Keratinocyte (primary cell): Measurements from ENCODE around the gene TRDN. TPM values are rescaled to one million over a fixed set of nuclear protein-coding genes. Genes with fewer than 3 reads are reported as not detected.
"Not testable (repeated sequence)": the region's sequence is repeated elsewhere in the genome, so short reads cannot be mapped to it uniquely, and the experiment has no call there.

Experiments
- DNase-seq: peaks from one replicate; pipeline ENCODE4 v3.0.0-alpha.2; 2011; ENCODE audit warnings: low read depth, missing footprints, low spot score
- FAIRE-seq: peaks from 2 replicates; lab custom pipeline; 2011; peaks lifted over from hg19 to GRCh38; lab: Jason Lieb, UNC
- H2AFZ ChIP-seq: 2 replicates; pipeline ENCODE4 v1.6.0; 2012; ENCODE audit warnings: low read length, control low read depth, inconsistent platforms; ENCODE audit not compliant: control insufficient read depth
- H3K27ac ChIP-seq: 2 replicates; pipeline ENCODE4 v1.5.1; 2011; ENCODE audit warnings: low read length; ENCODE audit not compliant: control insufficient read depth, insufficient read depth
- H3K27me3 ChIP-seq: 3 replicates; pipeline ENCODE4 v1.6.0; 2011; ENCODE audit warnings: low read length; ENCODE audit not compliant: control insufficient read depth, insufficient read depth; ENCODE audit errors: extremely low read depth
- H3K36me3 ChIP-seq, 2 experiments: 2 replicates in 1 of 2; 3 replicates in 1 of 2; pipeline ENCODE4 v1.5.1; 2011; ENCODE audit warnings: low read length in 2 of 2, mild to moderate bottlenecking in 1 of 2; ENCODE audit not compliant: control insufficient read depth in 2 of 2, insufficient read depth in 2 of 2; ENCODE audit errors: extremely low read depth in 1 of 2
- H3K4me1 ChIP-seq: 3 replicates; pipeline ENCODE4 v1.5.1; 2011; ENCODE audit warnings: low read length; ENCODE audit not compliant: control insufficient read depth, insufficient read depth; ENCODE audit errors: extremely low read depth
- H3K4me2 ChIP-seq: 3 replicates; pipeline ENCODE4 v1.6.0; 2011; ENCODE audit warnings: low read depth, low read length; ENCODE audit not compliant: control insufficient read depth, insufficient read depth; ENCODE audit errors: extremely low read depth
- H3K4me3 ChIP-seq, 3 experiments: fragments of 200-600 bp in 1 of 3; sonication (generic) in 1 of 3; 2 replicates in 2 of 3; 3 replicates in 1 of 3; pipeline ENCODE4 v1.5.1; 2011 to 2016; ENCODE audit warnings: low read length in 3 of 3, mild to moderate bottlenecking in 3 of 3, control low read depth in 2 of 3, inconsistent platforms in 1 of 3, low read depth in 1 of 3, mixed read lengths in 1 of 3, mixed run types in 1 of 3, moderate library complexity in 1 of 3; ENCODE audit not compliant: control insufficient read depth in 2 of 3, insufficient read depth in 2 of 3; ENCODE audit errors: extremely low read depth in 1 of 3
- H3K79me2 ChIP-seq: 2 replicates; pipeline ENCODE4 v1.6.0; 2012; ENCODE audit warnings: low read length; ENCODE audit not compliant: control insufficient read depth, insufficient read depth
- H3K9ac ChIP-seq: 3 replicates; pipeline ENCODE4 v1.6.0; 2011; ENCODE audit warnings: low read length; ENCODE audit not compliant: control insufficient read depth, insufficient read depth; ENCODE audit errors: extremely low read depth
- H3K9me1 ChIP-seq: 3 replicates; pipeline ENCODE4 v1.6.0; 2011; ENCODE audit warnings: low read length; ENCODE audit not compliant: control insufficient read depth, insufficient read depth; ENCODE audit errors: extremely low read depth
- H3K9me3 ChIP-seq: 2 replicates; pipeline ENCODE4 v1.5.1; 2012; ENCODE audit warnings: low read depth, low read length; ENCODE audit not compliant: control insufficient read depth
- H4K20me1 ChIP-seq: 3 replicates; pipeline ENCODE4 v1.6.0; 2011; ENCODE audit warnings: low read length; ENCODE audit not compliant: control insufficient read depth, insufficient read depth; ENCODE audit errors: extremely low read depth
- CTCF ChIP-seq, 3 experiments: IDR thresholded peaks in 1 of 3; conservative IDR thresholded peaks in 1 of 3; optimal IDR thresholded peaks in 1 of 3; 2 replicates in 2 of 3; 3 replicates in 1 of 3; pipeline versions ENCODE3 to v1.5.1; 2011; ENCODE audit warnings: low read length in 3 of 3, mild to moderate bottlenecking in 3 of 3, moderate library complexity in 2 of 3, control low read depth in 1 of 3, inconsistent platforms in 1 of 3; ENCODE audit not compliant: insufficient read depth in 2 of 3; ENCODE audit errors: extremely low read depth in 1 of 3
- EZH2 ChIP-seq: IDR thresholded peaks from one replicate; pipeline ENCODE4 v1.6.1; 2012; ENCODE audit warnings: inconsistent platforms, mild to moderate bottlenecking, low read length, moderate library complexity
- dilution Hi-C: fragments of 300-500 bp; cut with MboI; formaldehyde crosslinking; loops from one replicate; pipeline ENCODE4 v1.7.0; 2020; ENCODE audit warnings: low sequenced_read_pairs; ENCODE audit not compliant: extremely low pct_ligation_motif_present
- polyA plus RNA-seq, 5 experiments: library from polyadenylated mRNA; depleted of rRNA in 3 of 5; stranded (reverse) in 3 of 5; stranded (forward) in 1 of 5; unstranded in 1 of 5; fragments of >200 nt; gene quantifications; 1 replicate in 1 of 5; 2 replicates in 3 of 5; 3 replicates in 1 of 5; pipeline versions ENCODE4 v1.2.1 to v1.2.3, GENCODE V29; 2011 to 2012; ENCODE audit warnings: missing spikeins in 2 of 5, low read depth in 1 of 5, low replicate concordance in 1 of 5

The TRDN gene
- polyA plus RNA-seq, 1 donor (not counting 4 experiments of a cell fraction or from before 2014, with no cell fraction given): not detected

GRCh38 chr6:123562264-123562663, 74.5 kb downstream of the TRDN start:
- no peak for DNase-seq
- H2AFZ ChIP-seq: no peak overlapping the region
- H3K9me3 ChIP-seq: no peaks in the 10 kb centered on the region
- FAIRE-seq: no peak
- H3K4me1 ChIP-seq: no peaks in the 10 kb centered on the region
- no peak overlapping the region for H3K27ac ChIP-seq
- no peaks in the 10 kb centered on the region for H3K27me3 ChIP-seq
- no peaks in the 10 kb centered on the region for H3K36me3 ChIP-seq
- dilution Hi-C loops: no loop called here
- TF ChIP-seq EZH2 (no peak), CTCF (optimal IDR thresholded peaks at IDR 0.05 in 1 of 3, IDR thresholded peaks at IDR 0.05 in 1 of 3, conservative IDR thresholded peaks at IDR 0.05 in 1 of 3; ENCODE audit: extremely low read depth in 1 of 3, insufficient read depth in 2 of 3, low read length in 3 of 3) (no peak)
- no peaks in the 10 kb centered on the region for H3K9me1 ChIP-seq
- H3K4me3 ChIP-seq: no peak overlapping the region
- H3K4me2 ChIP-seq: no peak overlapping the region
- H3K9ac ChIP-seq: no peak overlapping the region
- no peaks in the 10 kb centered on the region for H3K79me2 ChIP-seq
- H4K20me1 ChIP-seq: no peaks in the 10 kb centered on the region

- H3K27ac ChIP-seq, H3K9ac ChIP-seq, DNase-seq, H3K9me3 ChIP-seq, H2AFZ ChIP-seq, H3K27me3 ChIP-seq, FAIRE-seq, H3K4me1 ChIP-seq, H4K20me1 ChIP-seq, H3K4me3 ChIP-seq, H3K79me2 ChIP-seq, H3K4me2 ChIP-seq, H3K36me3 ChIP-seq, dilution Hi-C loops, H3K9me1 ChIP-seq: not testable (repeated sequence)
These were observed 76.9 kb downstream of the TRDN start for GRCh38 chr6:123559816-123560215.

GRCh38 chr6:123557474-123557873, 79.3 kb downstream of the TRDN start:
- DNase-seq, H2AFZ ChIP-seq, FAIRE-seq, H3K36me3 ChIP-seq, H3K9me3 ChIP-seq, H3K79me2 ChIP-seq, H3K4me1 ChIP-seq, H3K4me3 ChIP-seq, H3K27me3 ChIP-seq, H3K4me2 ChIP-seq, H4K20me1 ChIP-seq, H3K9ac ChIP-seq, H3K27ac ChIP-seq, H3K9me1 ChIP-seq, dilution Hi-C loops: not testable (repeated sequence)
